Activated naive CD4-positive, alpha-beta T cell treated with anti-CD3 and anti-CD28 coated beads, Interleukin-2, amount 50 U/mL, for 24 hours (primary cell): ENCODE data around the gene AGPS.

Experiments
- H3K27ac Mint-ChIP-seq: one replicate; pipeline ENCODE4 v1.8.0; 2021; ENCODE audit warnings: mild to moderate bottlenecking, mixed read lengths
- H3K27me3 Mint-ChIP-seq: one replicate; pipeline ENCODE4 v1.8.0; 2021; ENCODE audit warnings: mixed read lengths
- H3K36me3 Mint-ChIP-seq: one replicate; pipeline ENCODE4 v1.8.0; 2021; ENCODE audit warnings: mixed read lengths
- H3K4me1 Mint-ChIP-seq: one replicate; pipeline ENCODE4 v1.8.0; 2021; ENCODE audit warnings: mixed read lengths
- H3K4me3 Mint-ChIP-seq: one replicate; pipeline ENCODE4 v1.8.0; 2021; ENCODE audit warnings: mild to moderate bottlenecking, mixed read lengths
- H3K9me3 Mint-ChIP-seq: one replicate; pipeline ENCODE4 v1.8.0; 2021; ENCODE audit warnings: mixed read lengths

The AGPS gene

DNA sequence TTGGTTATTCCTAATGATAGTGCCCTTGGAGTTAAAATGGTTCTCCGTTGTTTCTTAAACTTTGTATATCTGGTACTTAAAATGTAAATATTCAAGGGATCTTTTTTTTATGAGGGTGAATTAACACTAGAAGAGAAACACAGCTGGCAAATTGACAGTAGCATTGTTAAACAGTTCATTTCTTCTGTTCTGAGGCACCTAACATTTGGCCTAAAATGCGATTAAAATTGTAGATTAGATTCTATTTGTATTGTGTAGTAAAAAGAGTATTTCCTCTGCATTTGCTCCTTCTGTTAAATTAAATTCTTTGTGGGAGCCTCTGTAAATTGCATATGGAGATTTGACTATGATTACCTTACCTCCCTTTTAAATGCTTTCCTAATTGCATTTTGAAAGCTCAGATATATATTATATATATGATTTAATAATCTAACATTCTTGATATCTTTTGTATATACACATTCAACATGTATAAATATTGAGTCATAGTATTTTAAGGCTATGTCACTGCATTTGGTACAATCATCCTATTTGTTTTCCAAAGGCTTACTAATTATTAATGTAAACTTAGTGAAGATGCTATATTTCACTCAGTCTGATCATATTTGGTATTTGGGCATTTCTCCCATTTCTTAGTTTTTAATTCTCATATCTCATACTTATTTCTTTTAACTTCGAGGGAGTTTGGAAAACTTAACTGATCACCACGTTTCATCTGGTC lies 124.4 kb downstream of the AGPS start:
- H3K9me3 Mint-ChIP-seq = no peaks in the 10 kb centered on the region
- H3K36me3 Mint-ChIP-seq = peaks cover 21% of the 10 kb centered on the region

DNA sequence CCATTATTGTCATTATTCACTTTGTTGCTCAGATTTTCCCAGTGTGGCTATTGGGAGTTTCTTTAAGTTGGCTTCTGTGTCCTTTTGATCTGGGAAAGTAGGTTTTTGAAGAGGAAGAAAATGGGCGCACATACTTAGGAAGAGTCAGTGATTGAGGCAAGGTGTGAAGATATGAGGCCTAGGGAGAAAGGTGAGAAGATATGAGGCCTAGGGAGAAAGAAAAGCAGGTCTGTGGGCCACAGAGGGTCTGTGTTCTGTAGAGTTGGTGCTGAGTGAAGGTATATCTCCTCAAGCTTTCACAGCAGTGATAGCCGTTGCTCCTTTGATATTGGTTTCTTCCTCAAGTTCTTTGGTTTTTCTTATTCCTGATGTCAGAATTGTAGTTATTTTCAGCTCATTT lies 126.2 kb downstream of the AGPS start:
- no peaks in the 10 kb centered on the region for H3K4me1 Mint-ChIP-seq
- no peaks in the 10 kb centered on the region for H3K9me3 Mint-ChIP-seq
- H3K27ac Mint-ChIP-seq = no peak overlapping the region
- no peak overlapping the region for H3K4me3 Mint-ChIP-seq
- H3K27me3 Mint-ChIP-seq = no peaks in the 10 kb centered on the region
- H3K36me3 Mint-ChIP-seq = peaks cover 19% of the 10 kb centered on the region

More for the DNA sequence above, 124.4 kb downstream of the AGPS start:
- H3K4me3 Mint-ChIP-seq = no peak overlapping the region
- H3K4me1 Mint-ChIP-seq = no peaks in the 10 kb centered on the region
- no peaks in the 10 kb centered on the region for H3K27me3 Mint-ChIP-seq
- no peak overlapping the region for H3K27ac Mint-ChIP-seq

DNA sequence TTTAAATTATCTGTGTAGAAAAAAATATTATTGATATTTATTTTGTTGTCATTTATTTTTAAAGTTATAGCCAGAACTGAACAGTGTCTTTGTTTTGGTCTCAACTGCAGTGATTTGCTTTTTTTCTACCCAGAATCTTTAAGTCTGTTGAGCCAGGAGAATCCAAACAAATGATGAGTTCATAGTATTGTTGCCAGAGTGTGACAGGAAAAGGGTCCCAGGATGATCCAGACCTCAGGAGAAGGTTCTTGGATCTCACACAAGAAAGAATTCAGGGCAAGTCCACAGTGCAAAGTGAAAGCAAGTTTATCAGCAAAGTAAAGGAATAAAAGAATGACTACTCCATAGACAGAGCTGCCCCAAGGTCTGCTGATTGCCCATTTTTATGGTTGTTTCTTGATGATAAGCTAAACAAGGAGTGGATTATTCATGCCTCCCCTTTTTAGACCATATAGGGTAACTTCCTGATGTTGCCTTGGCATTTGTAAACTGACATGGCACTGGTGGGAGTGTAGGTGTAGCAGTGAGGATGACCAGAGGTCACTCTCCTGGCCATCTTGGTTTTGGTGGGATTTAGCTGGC lies 127.1 kb downstream of the AGPS start:
- Mint-ChIP-seq H3K27me3 (no peaks in the 10 kb centered on the region), H3K4me3 (no peak overlapping the region), H3K4me1 (no peaks in the 10 kb centered on the region), H3K27ac (no peak overlapping the region), H3K9me3 (no peaks in the 10 kb centered on the region), H3K36me3 (peaks cover 20% of the 10 kb centered on the region)

DNA sequence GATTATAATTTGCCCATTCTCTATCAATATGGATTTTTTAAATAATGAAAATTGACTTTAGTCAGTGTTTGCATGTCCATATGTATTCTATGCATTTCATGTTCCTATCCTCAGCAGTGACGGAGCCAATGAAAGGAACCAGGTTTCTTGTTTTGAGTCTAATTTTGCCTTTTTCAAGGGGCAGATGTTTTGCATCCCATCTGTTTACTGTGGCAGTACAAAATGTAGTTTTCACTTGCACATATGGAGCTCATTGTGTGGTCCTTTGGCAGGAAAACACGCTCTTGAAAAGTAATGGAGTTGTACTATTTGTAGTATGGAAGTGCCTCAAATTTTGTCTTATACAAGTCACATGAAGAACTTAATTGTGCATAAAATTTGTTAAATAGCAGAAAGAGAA lies 127.8 kb downstream of the AGPS start:
- H3K36me3 Mint-ChIP-seq = peaks cover 20% of the 10 kb centered on the region
- no peaks in the 10 kb centered on the region for H3K4me1 Mint-ChIP-seq
- H3K27me3 Mint-ChIP-seq = no peaks in the 10 kb centered on the region
- no peak overlapping the region for H3K4me3 Mint-ChIP-seq
- H3K27ac Mint-ChIP-seq = no peak overlapping the region
- H3K9me3 Mint-ChIP-seq = no peaks in the 10 kb centered on the region

DNA sequence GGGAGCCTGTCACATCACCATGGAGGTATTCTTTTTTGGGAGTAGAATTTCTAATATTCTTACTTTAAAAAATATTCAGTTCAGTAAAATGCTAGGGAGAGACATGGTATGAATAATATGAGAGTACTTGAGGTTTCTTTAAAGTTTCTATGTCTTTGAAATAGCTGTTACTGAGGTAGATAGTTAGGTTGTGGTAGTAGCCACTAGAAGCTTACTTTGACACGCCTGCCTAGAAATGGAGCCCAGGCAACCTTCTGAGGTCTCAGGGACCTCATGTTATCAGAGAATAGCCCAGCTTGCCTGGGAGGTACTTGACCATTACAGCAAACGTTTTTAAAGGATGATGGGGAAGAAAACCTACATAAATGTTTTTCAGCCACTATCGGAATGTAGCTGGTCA lies 131.2 kb downstream of the AGPS start:
- H3K9me3 Mint-ChIP-seq = no peaks in the 10 kb centered on the region
- H3K4me3 Mint-ChIP-seq = no peak overlapping the region
- H3K36me3 Mint-ChIP-seq = peaks cover 16% of the 10 kb centered on the region
- H3K27ac Mint-ChIP-seq = no peak overlapping the region
- no peaks in the 10 kb centered on the region for H3K27me3 Mint-ChIP-seq
- H3K4me1 Mint-ChIP-seq = no peaks in the 10 kb centered on the region

DNA sequence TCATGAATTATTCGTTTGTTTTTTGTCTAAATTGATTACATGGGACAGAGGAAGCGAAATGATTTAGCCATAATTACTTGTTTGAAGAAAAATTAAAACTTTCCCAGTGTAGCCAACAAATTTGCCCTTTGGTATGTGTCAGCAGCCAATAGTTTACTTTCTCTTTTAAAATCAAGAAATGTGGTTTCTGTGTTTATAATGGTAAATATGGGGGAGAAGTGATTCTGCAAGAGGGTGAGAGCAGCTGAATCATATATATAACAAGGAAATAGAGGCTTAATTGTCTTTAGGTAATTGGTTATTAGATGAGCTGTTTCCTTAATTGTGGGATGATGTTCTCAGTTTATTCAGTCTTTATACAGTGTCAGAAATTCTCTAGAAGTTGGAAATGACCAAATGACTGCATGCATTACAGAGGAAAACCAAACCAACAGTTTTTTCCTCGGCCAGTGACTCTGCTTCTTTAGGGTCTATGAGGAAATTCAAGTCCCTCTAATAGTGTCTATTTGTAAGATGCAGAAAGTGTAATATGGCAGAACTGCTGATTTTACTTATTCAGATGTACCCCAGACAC lies 132.9 kb downstream of the AGPS start:
- H3K9me3 Mint-ChIP-seq = no peaks in the 10 kb centered on the region
- H3K27me3 Mint-ChIP-seq = no peaks in the 10 kb centered on the region
- H3K4me3 Mint-ChIP-seq = no peak overlapping the region
- H3K36me3 Mint-ChIP-seq = peaks cover 13% of the 10 kb centered on the region
- no peaks in the 10 kb centered on the region for H3K4me1 Mint-ChIP-seq
- no peak overlapping the region for H3K27ac Mint-ChIP-seq

DNA sequence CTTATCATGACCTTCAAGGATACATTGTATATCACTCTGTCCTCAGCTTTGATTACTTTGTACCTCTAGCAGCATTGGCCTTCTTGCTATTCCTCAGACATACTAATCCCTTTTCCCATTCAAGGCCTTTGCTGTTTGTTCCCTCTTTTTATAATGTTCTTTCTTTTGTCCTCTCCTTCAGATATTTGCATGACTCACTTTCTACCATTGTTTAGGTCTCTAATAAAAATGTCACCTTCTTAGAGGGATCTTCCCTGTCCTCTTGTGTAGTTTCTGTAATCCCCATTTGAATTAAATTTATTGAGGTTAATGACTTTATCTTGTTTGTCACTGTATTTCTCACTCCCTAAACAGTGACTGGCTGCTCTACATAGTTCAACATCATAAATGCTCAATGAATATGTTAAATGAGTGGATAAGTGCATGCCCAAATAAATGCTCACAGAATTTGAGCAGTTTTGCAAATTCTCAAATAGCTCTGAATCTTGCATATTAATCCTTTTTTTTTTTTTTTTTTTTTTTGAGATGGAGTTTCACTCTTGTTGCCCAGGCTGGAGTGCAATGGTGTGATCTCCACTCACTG lies 135.9 kb downstream of the AGPS start:
- Mint-ChIP-seq H3K36me3 (peaks cover 9% of the 10 kb centered on the region), H3K9me3 (no peaks in the 10 kb centered on the region), H3K4me3 (no peak overlapping the region), H3K27me3 (no peaks in the 10 kb centered on the region), H3K4me1 (no peaks in the 10 kb centered on the region), H3K27ac (no peak overlapping the region)

DNA sequence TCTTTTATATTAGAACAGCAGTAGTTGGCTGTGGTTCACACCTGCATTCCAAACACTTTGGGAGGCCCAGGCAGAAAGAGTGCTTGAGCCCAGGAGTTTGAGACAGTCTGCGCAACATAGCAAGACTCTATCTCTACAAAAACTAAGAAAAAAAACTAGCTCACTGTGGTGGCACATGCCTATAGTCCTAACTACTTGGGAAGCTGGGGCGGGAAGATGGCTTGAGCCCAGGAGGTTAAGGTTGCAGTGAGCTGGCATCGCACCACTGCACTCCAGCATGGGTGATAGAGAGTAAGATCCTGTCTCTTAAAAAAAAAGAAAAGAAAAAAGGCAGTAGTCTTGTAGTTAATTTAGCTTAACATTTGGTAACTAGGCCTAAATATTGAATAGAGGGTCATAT lies 136.6 kb downstream of the AGPS start:
- Mint-ChIP-seq H3K27ac (no peak overlapping the region), H3K4me3 (no peak overlapping the region), H3K36me3 (peaks cover 8% of the 10 kb centered on the region), H3K9me3 (no peaks in the 10 kb centered on the region), H3K4me1 (no peaks in the 10 kb centered on the region), H3K27me3 (no peaks in the 10 kb centered on the region)

DNA sequence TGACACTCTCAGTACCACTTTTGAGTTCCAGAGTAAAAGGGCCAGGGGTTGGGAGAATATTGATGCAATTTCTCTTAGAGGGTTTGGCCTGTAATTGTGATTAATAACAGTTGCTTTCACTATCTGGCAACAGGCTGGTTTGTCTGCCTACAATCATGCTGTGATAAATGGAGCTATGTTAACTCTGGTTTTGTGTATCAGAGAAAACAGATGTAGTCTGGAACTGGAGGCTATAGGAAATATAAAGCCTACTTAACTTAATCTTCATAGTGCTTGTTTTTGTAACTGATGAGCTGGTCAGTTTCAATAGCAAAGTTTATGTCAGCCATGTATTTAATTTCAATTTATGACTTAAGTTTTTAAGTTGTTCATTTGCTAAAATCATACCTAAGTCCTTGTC lies 138.0 kb downstream of the AGPS start:
- Mint-ChIP-seq H3K4me3 (no peak overlapping the region), H3K27ac (no peak overlapping the region), H3K9me3 (no peaks in the 10 kb centered on the region), H3K36me3 (peaks cover 5% of the 10 kb centered on the region), H3K27me3 (no peaks in the 10 kb centered on the region), H3K4me1 (no peaks in the 10 kb centered on the region)

DNA sequence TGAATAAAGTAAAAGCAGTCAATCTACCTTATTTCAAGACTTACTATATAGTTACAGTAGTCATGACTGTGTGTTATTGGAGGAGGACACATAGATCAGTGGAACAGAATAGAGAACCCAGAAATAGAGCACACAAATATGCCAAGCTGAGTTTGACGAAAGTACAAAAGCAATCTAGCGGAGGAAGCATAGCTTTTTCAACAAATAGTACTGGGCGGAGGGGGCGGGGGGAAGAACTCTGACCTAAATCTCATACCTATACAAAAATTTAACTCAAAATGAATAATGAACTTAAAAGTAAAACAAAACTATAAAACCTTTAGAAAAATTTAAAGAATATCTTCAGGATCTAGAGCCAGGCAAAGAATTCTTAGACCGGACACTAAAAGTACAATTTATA lies 139.1 kb downstream of the AGPS start:
- no peaks in the 10 kb centered on the region for H3K27me3 Mint-ChIP-seq
- H3K36me3 Mint-ChIP-seq = peaks cover 5% of the 10 kb centered on the region
- no peaks in the 10 kb centered on the region for H3K9me3 Mint-ChIP-seq
- no peaks in the 10 kb centered on the region for H3K4me1 Mint-ChIP-seq
- no peak overlapping the region for H3K27ac Mint-ChIP-seq
- no peak overlapping the region for H3K4me3 Mint-ChIP-seq

DNA sequence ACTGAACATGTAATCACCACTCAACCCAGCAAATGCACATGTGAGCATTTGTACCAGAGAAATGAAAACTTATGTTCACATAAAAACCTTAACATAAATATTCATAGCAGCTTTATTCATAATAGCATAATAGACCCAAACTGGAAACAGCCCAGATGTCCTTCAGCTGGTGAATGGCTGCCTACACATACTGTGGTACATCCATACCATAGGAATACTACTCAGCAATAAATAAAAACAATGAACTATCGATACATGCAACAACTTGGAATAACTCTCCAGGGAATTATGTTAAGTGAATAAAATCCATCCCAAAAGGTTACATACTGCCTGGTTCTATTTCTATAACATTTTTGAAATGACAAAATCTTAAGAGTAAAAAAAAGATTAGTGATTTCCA lies 140.0 kb downstream of the AGPS start:
- Mint-ChIP-seq H3K9me3 (no peaks in the 10 kb centered on the region), H3K27me3 (no peaks in the 10 kb centered on the region), H3K4me1 (no peaks in the 10 kb centered on the region), H3K27ac (no peak overlapping the region), H3K36me3 (peaks cover 5% of the 10 kb centered on the region), H3K4me3 (no peak overlapping the region)

DNA sequence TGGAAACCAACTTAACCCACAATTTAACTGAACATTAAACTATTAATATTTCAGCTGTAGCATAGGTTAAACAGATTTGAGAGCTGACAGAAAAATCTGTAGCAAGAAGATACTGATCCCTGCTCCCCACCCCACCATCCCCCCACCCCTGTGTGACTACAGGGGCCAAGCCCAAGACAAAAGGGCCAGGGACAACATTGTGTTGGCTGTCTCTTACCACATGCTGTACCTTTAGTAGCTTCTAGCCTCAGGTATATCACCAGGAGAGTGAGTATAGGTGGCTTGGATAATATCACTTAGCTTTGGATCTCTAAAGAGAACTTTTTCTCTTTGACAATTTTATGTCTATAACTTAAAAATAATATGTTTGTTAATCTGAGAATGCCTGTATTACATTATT lies 140.7 kb downstream of the AGPS start:
- no peaks in the 10 kb centered on the region for H3K9me3 Mint-ChIP-seq
- H3K4me3 Mint-ChIP-seq = no peak overlapping the region
- H3K36me3 Mint-ChIP-seq = peaks cover 4% of the 10 kb centered on the region
- no peak overlapping the region for H3K27ac Mint-ChIP-seq
- H3K4me1 Mint-ChIP-seq = no peaks in the 10 kb centered on the region
- H3K27me3 Mint-ChIP-seq = no peaks in the 10 kb centered on the region

DNA sequence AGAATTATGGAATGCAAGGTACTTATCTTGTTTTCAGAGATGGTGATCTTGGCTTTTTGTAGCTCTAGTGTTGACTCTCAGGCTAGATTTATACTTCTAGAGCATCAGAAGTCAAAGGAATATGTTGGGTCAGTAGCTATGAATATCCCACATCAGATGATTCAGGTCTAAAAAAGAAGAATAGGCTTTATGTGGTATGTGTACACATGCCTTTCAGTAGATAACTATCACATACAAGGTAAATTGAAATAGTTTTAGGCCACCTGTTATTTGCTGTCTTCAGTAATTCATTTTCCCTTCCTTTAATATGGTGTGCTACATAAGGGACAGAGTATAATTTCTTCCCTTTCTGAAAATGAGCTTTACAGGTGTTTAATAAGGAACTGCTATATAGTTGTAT lies 142.4 kb downstream of the AGPS start:
- no peaks in the 10 kb centered on the region for H3K9me3 Mint-ChIP-seq
- peaks cover 2% of the 10 kb centered on the region for H3K36me3 Mint-ChIP-seq
- no peak overlapping the region for H3K27ac Mint-ChIP-seq
- H3K4me3 Mint-ChIP-seq = no peak overlapping the region
- no peaks in the 10 kb centered on the region for H3K4me1 Mint-ChIP-seq
- H3K27me3 Mint-ChIP-seq = no peaks in the 10 kb centered on the region

DNA sequence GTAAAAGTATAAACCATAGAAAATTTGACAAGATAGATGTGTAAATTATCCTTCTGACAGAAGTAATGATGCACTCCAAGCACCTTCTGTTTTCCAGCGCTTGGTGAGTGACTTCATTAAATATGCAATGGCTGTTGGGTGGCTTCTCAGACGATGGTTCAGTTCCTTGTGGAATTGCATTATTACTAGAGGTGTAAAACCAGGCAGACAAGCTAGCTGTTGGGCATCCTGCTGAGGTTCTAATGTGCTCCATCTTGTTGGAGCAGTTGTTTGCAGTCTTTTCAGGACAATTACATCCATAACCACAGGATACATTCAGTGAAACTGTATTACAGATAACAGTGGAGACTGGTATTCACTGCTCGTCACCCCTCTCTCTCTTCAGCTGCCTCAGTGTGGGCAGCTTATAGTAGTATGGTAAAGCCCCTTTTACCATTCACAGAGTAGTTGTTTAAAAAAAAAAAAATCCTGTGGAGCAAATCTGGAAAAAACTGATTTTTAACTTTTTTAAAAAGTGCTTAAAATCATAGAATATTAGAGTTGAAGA lies 143.5 kb downstream of the AGPS start:
- H3K9me3 Mint-ChIP-seq = no peaks in the 10 kb centered on the region
- H3K27me3 Mint-ChIP-seq = no peaks in the 10 kb centered on the region
- H3K36me3 Mint-ChIP-seq = peaks cover 2% of the 10 kb centered on the region
- no peaks in the 10 kb centered on the region for H3K4me1 Mint-ChIP-seq
- H3K4me3 Mint-ChIP-seq = no peak overlapping the region
- no peak overlapping the region for H3K27ac Mint-ChIP-seq

DNA sequence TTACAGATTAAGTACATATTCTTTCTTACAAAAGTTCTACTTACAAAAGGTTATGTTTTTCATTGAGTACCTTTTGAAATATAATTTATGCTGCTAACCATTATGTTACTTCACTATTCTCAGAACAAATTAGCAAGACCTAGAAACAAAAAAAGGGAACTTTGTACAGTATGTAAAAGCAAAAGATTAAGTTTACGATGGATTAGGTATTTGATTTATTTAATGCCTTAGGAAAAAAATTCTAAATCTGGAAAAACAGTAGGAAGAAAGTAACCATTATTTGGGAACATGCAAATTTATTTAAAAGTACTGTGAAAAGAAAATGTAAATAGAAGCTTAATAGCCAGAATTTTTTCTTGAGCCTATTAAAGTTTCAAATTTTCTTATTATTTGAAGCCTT lies 144.6 kb downstream of the AGPS start:
- no peaks in the 10 kb centered on the region for H3K27me3 Mint-ChIP-seq
- H3K4me3 Mint-ChIP-seq = no peak overlapping the region
- H3K4me1 Mint-ChIP-seq = no peaks in the 10 kb centered on the region
- no peak overlapping the region for H3K27ac Mint-ChIP-seq
- H3K9me3 Mint-ChIP-seq = no peaks in the 10 kb centered on the region
- H3K36me3 Mint-ChIP-seq = peaks cover 2% of the 10 kb centered on the region

DNA sequence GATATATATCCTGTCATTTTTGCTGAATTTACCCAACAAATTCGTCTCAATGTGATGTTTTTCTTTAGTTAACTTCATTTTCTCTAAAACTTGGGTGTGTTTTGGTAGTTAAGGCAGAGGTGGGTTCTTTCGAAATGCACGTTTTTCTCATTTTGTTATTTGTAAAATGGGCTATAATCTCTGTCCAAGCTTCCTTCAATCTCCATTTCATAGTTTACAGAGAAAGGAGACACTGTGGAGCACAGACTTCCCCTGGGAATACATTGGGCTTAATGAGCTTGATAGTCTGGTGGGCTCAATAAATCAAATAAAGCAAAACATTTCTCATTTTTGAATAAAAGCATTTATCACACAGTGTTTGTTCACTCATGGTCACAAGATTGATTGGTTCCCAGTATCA lies 145.1 kb downstream of the AGPS start:
- H3K27ac Mint-ChIP-seq = no peak overlapping the region
- H3K27me3 Mint-ChIP-seq = no peaks in the 10 kb centered on the region
- H3K36me3 Mint-ChIP-seq = peaks cover 2% of the 10 kb centered on the region
- no peak overlapping the region for H3K4me3 Mint-ChIP-seq
- H3K4me1 Mint-ChIP-seq = no peaks in the 10 kb centered on the region
- H3K9me3 Mint-ChIP-seq = no peaks in the 10 kb centered on the region
